Hepatocyte (in vitro differentiated cells): ENCODE results near the gene LHX4. TPM values are rescaled to one million over a fixed set of nuclear protein-coding genes. Genes with fewer than 3 reads are reported as not detected.
A peak's percentile ranks its signal among the peaks of the same experiment; 100 is the strongest.

ENCODE experiments used
- DNase-seq: peaks from one replicate; pipeline ENCODE4 v3.0.0-alpha.2; 2016; ENCODE audit warnings: low spot score
- H2AFZ ChIP-seq: fragments of 200-600 bp; sonication (generic); 2 replicates; pipeline ENCODE4 v1.6.0; 2016; ENCODE audit warnings: antibody characterized with exemption, mild to moderate bottlenecking
- H3K27ac ChIP-seq: fragments of 200-600 bp; sonication (generic); 2 replicates; pipeline ENCODE4 v1.5.1; 2016; ENCODE audit warnings: mild to moderate bottlenecking
- H3K27me3 ChIP-seq: fragments of 200-600 bp; sonication (generic); 2 replicates; pipeline ENCODE4 v1.6.1; 2016
- H3K36me3 ChIP-seq: fragments of 200-600 bp; sonication (generic); replicated peaks from 2 replicates; pipeline ENCODE4 v1.5.1; 2016; ENCODE audit warnings: low read depth; ENCODE audit not compliant: insufficient read depth
- H3K4me1 ChIP-seq: fragments of 200-600 bp; sonication (generic); 2 replicates; pipeline ENCODE4 v1.5.1; 2016; ENCODE audit warnings: mild to moderate bottlenecking, moderate library complexity; ENCODE audit not compliant: insufficient read depth
- H3K4me2 ChIP-seq: fragments of 200-600 bp; sonication (generic); 2 replicates; pipeline ENCODE4 v1.6.0; 2016
- H3K4me3 ChIP-seq: fragments of 200-600 bp; sonication (generic); 2 replicates; pipeline ENCODE4 v1.5.1; 2016; ENCODE audit warnings: mild to moderate bottlenecking
- H3K79me2 ChIP-seq: fragments of 200-600 bp; sonication (generic); 2 replicates; pipeline ENCODE4 v1.6.0; 2017; ENCODE audit warnings: mild to moderate bottlenecking
- H3K9me2 ChIP-seq: fragments of 200-600 bp; sonication (generic); replicated peaks from 2 replicates; pipeline ENCODE4 v1.6.0; 2017; ENCODE audit warnings: mild to moderate bottlenecking; ENCODE audit not compliant: insufficient read depth
- H3K9me3 ChIP-seq: fragments of 200-600 bp; sonication (generic); 2 replicates; pipeline ENCODE4 v1.5.1; 2016; ENCODE audit warnings: low read depth, mild to moderate bottlenecking
- H4K20me1 ChIP-seq: fragments of 200-600 bp; sonication (generic); 2 replicates; pipeline ENCODE4 v1.6.0; 2016; ENCODE audit warnings: mild to moderate bottlenecking; ENCODE audit not compliant: insufficient read depth, poor library complexity, severe bottlenecking
- EZH2 ChIP-seq: fragments of 200-600 bp; sonication (generic); IDR thresholded peaks from 2 replicates; pipeline ENCODE4 v1.6.1; 2016; ENCODE audit warnings: antibody characterized with exemption, mild to moderate bottlenecking, borderline replicate concordance
- EZH2phosphoT487 ChIP-seq: fragments of 200-600 bp; sonication (generic); IDR thresholded peaks from one replicate; pipeline ENCODE4 v1.6.1; 2018; ENCODE audit warnings: antibody characterized with exemption, mild to moderate bottlenecking, low read depth, moderate library complexity; ENCODE audit not compliant: unreplicated experiment, severe bottlenecking
- WGBS: methylation state at CpG from one replicate; pipeline ENCODE4 v1.1.6; 2016; ENCODE audit warnings: low lambda C conversion rate; ENCODE audit errors: missing lambda C conversion rate; 5-methylcytosine and 5-hydroxymethylcytosine counted together
- polyA plus RNA-seq: library from polyadenylated mRNA; unstranded; fragments of >200 nt; fragmentation: Nextera tagmentation; extraction: Ambion mirVana; gene quantifications from 2 replicates; pipeline ENCODE4 v1.2.1, GENCODE V29; 2016
- total RNA-seq: library from RNA; depleted of rRNA; stranded (reverse); fragments of >200 nt; gene quantifications from 2 replicates; pipeline ENCODE4 v1.2.3, GENCODE V29; 2014
- TF ChIP-seq, protein P1 (sequence below): fragments of 200-600 bp; sonication (generic); IDR thresholded peaks from 2 replicates; pipeline ENCODE4 v1.5.1; 2016; ENCODE audit warnings: antibody characterized with exemption, mild to moderate bottlenecking; ENCODE audit not compliant: poor library complexity

The LHX4 gene
- total and polyA plus RNA-seq, 2 experiments from 2014 or later, result 0.03 to 0.28 TPM

DNA sequence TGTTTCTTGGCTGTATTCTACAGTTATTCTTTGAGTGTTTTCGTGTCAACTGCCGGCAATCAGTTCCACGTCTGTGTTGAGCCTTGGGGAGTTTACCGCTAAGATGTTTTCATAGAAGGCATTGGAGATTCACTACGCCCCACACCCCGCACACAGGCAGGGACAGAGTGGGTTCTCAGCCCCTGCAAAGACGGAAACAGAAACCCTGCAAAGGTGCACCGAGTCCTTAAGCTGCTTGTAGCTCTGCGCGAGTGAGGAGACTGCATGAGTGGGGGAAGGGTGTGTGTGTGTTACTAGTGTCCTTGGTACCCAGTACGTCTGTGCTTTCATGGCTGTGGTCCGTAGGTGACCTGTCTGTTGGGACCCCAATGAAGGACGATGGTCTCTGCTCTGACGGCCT lies 1.9 kb downstream of the LHX4 start:
- Histone ChIP-seq H3K4me2 (peak overlapping the region; percentile 100), H3K27ac (no peak overlapping the region), H3K4me1 (peaks cover 30% of the 10 kb centered on the region), H3K4me3 (no peak overlapping the region), H3K9me3 (no peaks in the 10 kb centered on the region), H2AFZ (no peak overlapping the region), H3K27me3 (peaks cover 96% of the 10 kb centered on the region), H3K9me2 (no peaks in the 10 kb centered on the region), H4K20me1 (no peaks in the 10 kb centered on the region), H3K79me2 (no peaks in the 10 kb centered on the region), H3K36me3 (no peaks in the 10 kb centered on the region)
- DNase-seq, result no peak
- 3% methylated on average over 14 of the region's 14 CpGs for WGBS
- TF ChIP-seq EZH2 (no peak), EZH2phosphoT487 (no peak)
- TF ChIP-seq, protein P1, sequence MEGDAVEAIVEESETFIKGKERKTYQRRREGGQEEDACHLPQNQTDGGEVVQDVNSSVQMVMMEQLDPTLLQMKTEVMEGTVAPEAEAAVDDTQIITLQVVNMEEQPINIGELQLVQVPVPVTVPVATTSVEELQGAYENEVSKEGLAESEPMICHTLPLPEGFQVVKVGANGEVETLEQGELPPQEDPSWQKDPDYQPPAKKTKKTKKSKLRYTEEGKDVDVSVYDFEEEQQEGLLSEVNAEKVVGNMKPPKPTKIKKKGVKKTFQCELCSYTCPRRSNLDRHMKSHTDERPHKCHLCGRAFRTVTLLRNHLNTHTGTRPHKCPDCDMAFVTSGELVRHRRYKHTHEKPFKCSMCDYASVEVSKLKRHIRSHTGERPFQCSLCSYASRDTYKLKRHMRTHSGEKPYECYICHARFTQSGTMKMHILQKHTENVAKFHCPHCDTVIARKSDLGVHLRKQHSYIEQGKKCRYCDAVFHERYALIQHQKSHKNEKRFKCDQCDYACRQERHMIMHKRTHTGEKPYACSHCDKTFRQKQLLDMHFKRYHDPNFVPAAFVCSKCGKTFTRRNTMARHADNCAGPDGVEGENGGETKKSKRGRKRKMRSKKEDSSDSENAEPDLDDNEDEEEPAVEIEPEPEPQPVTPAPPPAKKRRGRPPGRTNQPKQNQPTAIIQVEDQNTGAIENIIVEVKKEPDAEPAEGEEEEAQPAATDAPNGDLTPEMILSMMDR, result no peak

DNA sequence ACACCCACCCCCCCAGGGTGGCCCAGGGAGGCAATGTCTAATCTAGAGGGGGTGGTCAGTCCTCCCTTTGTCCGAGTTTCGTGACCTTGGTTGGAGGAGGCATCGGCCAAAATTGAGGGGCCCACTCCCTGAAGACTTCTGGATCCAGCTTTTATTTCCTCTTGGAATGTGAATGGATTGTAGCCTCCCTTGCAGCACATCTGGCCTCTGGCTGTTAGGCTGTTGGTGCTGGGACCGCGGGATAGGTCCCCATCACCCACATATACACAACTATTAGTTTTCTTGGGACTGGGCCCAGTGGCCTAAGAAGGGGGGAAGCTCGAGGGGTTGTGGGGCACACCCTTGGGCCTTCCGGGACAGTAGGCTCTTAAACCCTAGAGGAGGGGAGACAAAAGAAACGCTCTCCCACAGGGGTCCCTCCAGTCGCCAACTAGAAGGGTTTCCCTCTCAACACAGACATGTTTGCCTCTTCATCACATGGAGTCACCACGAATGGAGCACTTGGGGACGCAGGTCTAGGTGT lies 2.5 kb downstream of the LHX4 start:
- peaks cover 30% of the 10 kb centered on the region for H3K4me1 ChIP-seq
- H2AFZ ChIP-seq, result no peak overlapping the region
- H3K36me3 ChIP-seq, result no peaks in the 10 kb centered on the region
- TF ChIP-seq EZH2phosphoT487, result no peak
- TF ChIP-seq, protein P1, result no peak
- TF ChIP-seq EZH2, result no peak
- no peaks in the 10 kb centered on the region for H3K9me3 ChIP-seq
- 20% methylated on average over 11 of the region's 11 CpGs for WGBS
- no peak overlapping the region for H3K27ac ChIP-seq
- peaks cover 96% of the 10 kb centered on the region for H3K27me3 ChIP-seq
- H4K20me1 ChIP-seq, result no peaks in the 10 kb centered on the region
- no peaks in the 10 kb centered on the region for H3K79me2 ChIP-seq
- H3K4me2 ChIP-seq, result no peak overlapping the region
- no peak overlapping the region for H3K4me3 ChIP-seq
- H3K9me2 ChIP-seq, result no peaks in the 10 kb centered on the region
- DNase-seq, result no peak

DNA sequence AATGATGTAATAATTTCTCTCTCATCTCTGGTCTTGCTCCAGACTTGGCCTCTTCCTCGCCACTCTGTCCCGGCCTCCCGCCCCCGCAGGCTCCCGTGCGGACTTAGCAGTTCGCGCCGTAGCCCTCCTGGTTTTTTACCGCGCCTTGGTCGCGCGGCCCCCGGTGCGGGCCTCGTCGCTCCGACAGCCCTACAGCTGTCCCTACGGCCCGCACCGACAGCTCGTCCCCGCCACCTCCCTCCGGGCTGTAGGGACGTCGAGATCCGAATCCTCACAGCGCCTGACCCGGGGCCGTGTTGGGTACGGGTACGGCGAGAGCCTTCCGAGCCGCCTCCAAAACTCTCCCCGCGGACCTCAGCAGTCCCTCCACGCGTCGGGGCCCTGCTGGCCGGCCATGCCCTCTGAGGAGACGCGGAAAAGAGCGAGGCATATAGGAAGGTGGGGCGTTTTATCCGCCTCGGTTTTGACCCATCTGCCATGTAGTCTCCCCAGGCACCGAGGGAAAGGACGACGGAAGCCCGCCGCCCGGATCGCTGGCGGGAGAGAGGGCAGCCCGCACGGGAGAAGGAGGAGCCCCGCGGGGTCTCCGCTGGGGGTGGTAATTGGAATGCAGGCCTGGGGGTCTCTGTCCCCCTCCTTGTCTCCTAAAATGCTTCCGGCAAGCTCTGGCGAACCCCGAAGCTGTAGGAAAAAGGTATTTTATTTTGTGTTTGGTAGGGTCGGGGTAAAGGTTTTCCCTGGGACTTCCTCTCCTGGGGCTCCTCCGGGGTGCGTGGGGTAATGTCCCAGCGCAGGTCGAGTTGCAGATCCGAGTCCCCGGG lies 3.3 kb downstream of the LHX4 start:
- no peaks in the 10 kb centered on the region for H3K9me2 ChIP-seq
- H3K4me3 ChIP-seq, result no peak overlapping the region
- H3K36me3 ChIP-seq, result no peaks in the 10 kb centered on the region
- DNase-seq, result no peak
- H2AFZ ChIP-seq, result peak overlapping the region; percentile 20
- H3K27me3 ChIP-seq, result peaks cover 96% of the 10 kb centered on the region
- no peaks in the 10 kb centered on the region for H3K9me3 ChIP-seq
- TF ChIP-seq, protein P1, result no peak
- TF ChIP-seq EZH2, result peak; percentile 100
- peak; percentile 88 for TF ChIP-seq EZH2phosphoT487
- no peaks in the 10 kb centered on the region for H4K20me1 ChIP-seq
- 3% methylated on average over 65 of the region's 71 CpGs for WGBS
- peaks cover 30% of the 10 kb centered on the region for H3K4me1 ChIP-seq
- peak overlapping the region; percentile 62 for H3K4me2 ChIP-seq
- no peak overlapping the region for H3K27ac ChIP-seq
- H3K79me2 ChIP-seq, result no peaks in the 10 kb centered on the region
